Frontal cortex (tissue), 1 donor: ENCODE data around the gene HBM. TPM values are rescaled to one million over a fixed set of nuclear protein-coding genes. Genes with fewer than 3 reads are reported as not detected.

Experiments
- small RNA-seq: library from RNA; depleted of rRNA; stranded (forward); fragments of <200 nt; gene quantifications from one replicate; pipeline ENCODE3, GENCODE V24; 2014
- total RNA-seq: library from RNA; depleted of rRNA; stranded (reverse); fragments of >200 nt; gene quantifications from one replicate; pipeline ENCODE4 v1.2.3, GENCODE V29; 2014

HBM gene
- total RNA-seq, 1 donor from 2014 or later = 29.3 TPM

Small RNA genes within 50 kb of the gene (small RNA-seq; reads per million reads assigned to genes)
- gene RF00019 = not detected

Other genes starting within 250 kb of the HBM start
- 4.9 TPM for gene POLR3K, start 112.4 kb upstream of the HBM start, total RNA-seq
- 14.3 TPM for gene SNRNP25, start 112.2 kb upstream of the HBM start, total RNA-seq
- 1.6 TPM for gene RHBDF1, start 93.3 kb upstream of the HBM start, total RNA-seq
- 48.9 TPM for gene MPG, start 87.8 kb upstream of the HBM start, total RNA-seq
- 8.2 TPM for gene NPRL3, start 27.3 kb upstream of the HBM start, total RNA-seq
- gene HBZ, start 13.3 kb upstream of the HBM start, total RNA-seq = not detected
- gene HBA2, start 6.9 kb downstream of the HBM start, total RNA-seq = 823 TPM
- gene HBA1, start 10.7 kb downstream of the HBM start, total RNA-seq = 371 TPM
- 6.9 TPM for gene HBQ1, start 14.5 kb downstream of the HBM start, total RNA-seq
- 75.0 TPM for gene LUC7L, start 63.5 kb downstream of the HBM start, total RNA-seq
- 17.1 TPM for gene FAM234A, start 68.8 kb downstream of the HBM start, total RNA-seq
- 6.5 TPM for gene RGS11, start 110.0 kb downstream of the HBM start, total RNA-seq
- 51.4 TPM for gene ARHGDIG, start 114.6 kb downstream of the HBM start, total RNA-seq
- 11.4 TPM for gene PDIA2, start 117.2 kb downstream of the HBM start, total RNA-seq
- gene AXIN1, start 186.7 kb downstream of the HBM start, total RNA-seq = 24.5 TPM
- 44.8 TPM for gene MRPL28, start 204.6 kb downstream of the HBM start, total RNA-seq
- gene PGAP6, start 216.0 kb downstream of the HBM start, total RNA-seq = 18.8 TPM
- gene NME4, start 231.2 kb downstream of the HBM start, total RNA-seq = 12.6 TPM
- 7.7 TPM for gene DECR2, start 235.9 kb downstream of the HBM start, total RNA-seq